SKM-1 treated with dmso at 0.1 percent for 144 hours (cell line): ENCODE results near the gene NMD3.
"Not testable (repeated sequence)": the region's sequence is repeated elsewhere in the genome, so short reads cannot be mapped to it uniquely, and the experiment has no call there.

Experiments used
- DNase-seq: peaks from one replicate; lab custom pipeline; 2025; ENCODE audit not compliant: unreplicated experiment; lab: John Stamatoyannopoulos, UW

NMD3 gene

GRCh38 chr3:161275919-161276318, 54.8 kb downstream of the NMD3 start:
- DNase-seq: no peak

GRCh38 chr3:161282387-161282786, 61.3 kb downstream of the NMD3 start:
- DNase-seq: not testable (repeated sequence)

- DNase-seq: no peak
Observed at GRCh38 chr3:161284989-161285388, 63.9 kb downstream of the NMD3 start.

- DNase-seq: no peak
Observed at GRCh38 chr3:161289174-161289573, 68.1 kb downstream of the NMD3 start.

- no peak for DNase-seq
Observed at GRCh38 chr3:161291191-161291901, 70.2 kb downstream of the NMD3 start.

GRCh38 chr3:161293381-161293780, 72.3 kb downstream of the NMD3 start:
- DNase-seq: no peak

GRCh38 chr3:161295325-161295724, 74.2 kb downstream of the NMD3 start:
- DNase-seq: no peak

- no peak for DNase-seq
Observed at GRCh38 chr3:161296814-161297213, 75.7 kb downstream of the NMD3 start.
